Activated B cell treated with CpG ODN at 0.5 μM for 24 hours (primary cell): ENCODE results near the gene THSD1. TPM values are rescaled to one million over a fixed set of nuclear protein-coding genes. Genes with fewer than 3 reads are reported as not detected.

Experiments
- ATAC-seq: fragments of 200-7000 bp; cut with Tn5 transposase; one replicate; pipeline ENCODE4 v1.10.0; 2021; ENCODE audit warnings: low read depth, mild to moderate bottlenecking, moderate library complexity
- CTCF ChIA-PET: fragments of 350-600 bp; sonication (Branson Sonifier 250); formaldehyde crosslinking; loops from one replicate; lab custom pipeline; 2021; ENCODE audit warnings: antibody characterized with exemption; lab: Charles Lee
- POLR2A ChIA-PET: fragments of 350-600 bp; sonication (Branson Sonifier 250); formaldehyde crosslinking; loops from one replicate; lab custom pipeline; 2021; ENCODE audit warnings: antibody characterized with exemption; lab: Charles Lee
- DNase-seq: peaks from one replicate; pipeline ENCODE4 v3.0.0; 2022
- H3K27ac Mint-ChIP-seq: one replicate; pipeline ENCODE4 v1.8.0; 2020; ENCODE audit warnings: mixed read lengths
- H3K27me3 Mint-ChIP-seq: one replicate; pipeline ENCODE4 v1.8.0; 2021; ENCODE audit warnings: mixed read lengths
- H3K36me3 Mint-ChIP-seq: one replicate; pipeline ENCODE4 v1.8.0; 2021; ENCODE audit warnings: low read depth, mixed read lengths
- H3K4me1 Mint-ChIP-seq: one replicate; pipeline ENCODE4 v1.8.0; 2021; ENCODE audit warnings: mixed read lengths
- H3K4me3 Mint-ChIP-seq: one replicate; pipeline ENCODE4 v1.8.0; 2020; ENCODE audit warnings: mild to moderate bottlenecking, mixed read lengths
- H3K9me3 Mint-ChIP-seq: one replicate; pipeline ENCODE4 v1.8.0; 2020; ENCODE audit warnings: mixed read lengths
- CTCF ChIP-seq: fragments of 200-600 bp; IDR thresholded peaks from one replicate; pipeline ENCODE4 v1.8.0; 2022; ENCODE audit warnings: antibody characterized with exemption, mild to moderate bottlenecking
- intact Hi-C: fragments of 100-400 bp; cut with micrococcal nuclease; formaldehyde crosslinking; loops from one replicate; pipeline ENCODE4 v1.15.1; 2024
- total RNA-seq: library from RNA; stranded (reverse); gene quantifications from 2 replicates; pipeline ENCODE4 v1.2.3, GENCODE V29; 2022

THSD1 gene
- total RNA-seq, 1 donor from 2014 or later = 0.31 TPM

GRCh38 chr13:52387721-52388120 lies 18.3 kb downstream of the THSD1 start:
- no peak overlapping the region for H3K27ac Mint-ChIP-seq
- TF ChIP-seq CTCF = no peak
- DNase-seq = no peak
- H3K4me3 Mint-ChIP-seq = no peak overlapping the region
- intact Hi-C loops = no loop called here
- CTCF ChIA-PET = interaction anchor here (1.2 kb wide), 1 partner anchor 63 kb away, joined by 3 read pairs; the partner anchor contains the start of gene VPS36
- no peaks in the 10 kb centered on the region for H3K4me1 Mint-ChIP-seq
- no peaks in the 10 kb centered on the region for H3K9me3 Mint-ChIP-seq
- POLR2A ChIA-PET = no interaction called here
- no peaks in the 10 kb centered on the region for H3K36me3 Mint-ChIP-seq
- no peak for ATAC-seq
- no peaks in the 10 kb centered on the region for H3K27me3 Mint-ChIP-seq

GRCh38 chr13:52385870-52386269 lies 20.1 kb downstream of the THSD1 start:
- H3K27me3 Mint-ChIP-seq = no peaks in the 10 kb centered on the region
- DNase-seq (no peak), ATAC-seq (no peak)
- intact Hi-C loops = no loop called here
- no peaks in the 10 kb centered on the region for H3K9me3 Mint-ChIP-seq
- no peaks in the 10 kb centered on the region for H3K36me3 Mint-ChIP-seq
- no peak overlapping the region for H3K4me3 Mint-ChIP-seq
- POLR2A ChIA-PET = no interaction called here
- no peak overlapping the region for H3K27ac Mint-ChIP-seq
- no peak for TF ChIP-seq CTCF
- CTCF ChIA-PET = no interaction called here
- H3K4me1 Mint-ChIP-seq = no peaks in the 10 kb centered on the region

GRCh38 chr13:52383366-52383765 lies 22.6 kb downstream of the THSD1 start:
- no peak overlapping the region for H3K4me3 Mint-ChIP-seq
- TF ChIP-seq CTCF = no peak
- H3K36me3 Mint-ChIP-seq = no peaks in the 10 kb centered on the region
- intact Hi-C loops = no loop called here
- H3K9me3 Mint-ChIP-seq = no peaks in the 10 kb centered on the region
- POLR2A ChIA-PET = no interaction called here
- DNase-seq (no peak), ATAC-seq (no peak)
- H3K27ac Mint-ChIP-seq = no peak overlapping the region
- no peaks in the 10 kb centered on the region for H3K4me1 Mint-ChIP-seq
- H3K27me3 Mint-ChIP-seq = no peaks in the 10 kb centered on the region
- CTCF ChIA-PET = no interaction called here

- TF ChIP-seq CTCF = no peak
- CTCF ChIA-PET = no interaction called here
- POLR2A ChIA-PET = no interaction called here
Measured at GRCh38 chr13:52378312-52378711, 27.7 kb downstream of the THSD1 start.

GRCh38 chr13:52377898-52378297 lies 28.1 kb downstream of the THSD1 start:
- Mint-ChIP-seq H3K36me3 (no peaks in the 10 kb centered on the region), H3K9me3 (no peaks in the 10 kb centered on the region), H3K27me3 (no peaks in the 10 kb centered on the region), H3K4me1 (no peaks in the 10 kb centered on the region), H3K4me3 (no peak overlapping the region), H3K27ac (no peak overlapping the region)
- ChIA-PET POLR2A (no interaction called here), CTCF (no interaction called here)
- intact Hi-C loops = no loop called here
- ATAC-seq (no peak), DNase-seq (no peak)
- no peak for TF ChIP-seq CTCF

More at GRCh38 chr13:52378312-52378711, 27.7 kb downstream of the THSD1 start:
- H3K4me1 Mint-ChIP-seq = no peaks in the 10 kb centered on the region
- DNase-seq = no peak
- no peak overlapping the region for H3K4me3 Mint-ChIP-seq
- no peaks in the 10 kb centered on the region for H3K9me3 Mint-ChIP-seq
- ATAC-seq = no peak
- H3K27ac Mint-ChIP-seq = no peak overlapping the region
- no peaks in the 10 kb centered on the region for H3K27me3 Mint-ChIP-seq
- H3K36me3 Mint-ChIP-seq = no peaks in the 10 kb centered on the region
- intact Hi-C loops = no loop called here
